GM13977 (cell line): ENCODE data around the gene ERICH6B.

Experiments used
- DNase-seq: peaks from one replicate; pipeline ENCODE4 v3.0.0; 2012; ENCODE audit warnings: low spot score
- CTCF ChIP-seq: IDR thresholded peaks from 2 replicates; pipeline ENCODE4 v1.5.1; 2012; ENCODE audit warnings: mild to moderate bottlenecking, control low read depth; ENCODE audit not compliant: insufficient read depth; ENCODE audit errors: extremely low read depth, missing control alignments
- in situ Hi-C: fragments of 300-500 bp; cut with MboI; formaldehyde crosslinking; loops from one replicate; pipeline ENCODE4 v1.12.0; 2022; ENCODE audit warnings: low sequenced_read_pairs, low pct_unique_long_range_greater_than_20kb, mixed read lengths, inconsistent platforms; ENCODE audit not compliant: unreplicated experiment

ERICH6B gene

GRCh38 chr13:45621950-45622349 lies 6.4 kb upstream of the ERICH6B start:
- DNase-seq, result no peak
- TF ChIP-seq CTCF, result no peak
- in situ Hi-C loops, result loop anchor here (5.0 kb wide), 1 partner anchor 95 kb away; no protein-coding TSS in a partner anchor

GRCh38 chr13:45607931-45608330 lies 7.6 kb downstream of the ERICH6B start:
- DNase-seq, result no peak
- in situ Hi-C loops, result no loop called here
- TF ChIP-seq CTCF, result no peak

GRCh38 chr13:45604892-45605291 lies 10.6 kb downstream of the ERICH6B start:
- TF ChIP-seq CTCF, result no peak
- in situ Hi-C loops, result no loop called here
- DNase-seq, result no peak

- in situ Hi-C loops, result no loop called here
- no peak for TF ChIP-seq CTCF
These were observed 12.2 kb downstream of the ERICH6B start for GRCh38 chr13:45603338-45603737.

GRCh38 chr13:45602183-45603170 lies 13.1 kb downstream of the ERICH6B start:
- DNase-seq, result no peak
- TF ChIP-seq CTCF, result no peak
- in situ Hi-C loops, result no loop called here

More at GRCh38 chr13:45603338-45603737, 12.2 kb downstream of the ERICH6B start:
- DNase-seq, result no peak

GRCh38 chr13:45601680-45602079 lies 13.9 kb downstream of the ERICH6B start:
- DNase-seq, result no peak
- no peak for TF ChIP-seq CTCF
- in situ Hi-C loops, result no loop called here
